ENCODE data around the gene NME9.

Gene NME9

DNA sequence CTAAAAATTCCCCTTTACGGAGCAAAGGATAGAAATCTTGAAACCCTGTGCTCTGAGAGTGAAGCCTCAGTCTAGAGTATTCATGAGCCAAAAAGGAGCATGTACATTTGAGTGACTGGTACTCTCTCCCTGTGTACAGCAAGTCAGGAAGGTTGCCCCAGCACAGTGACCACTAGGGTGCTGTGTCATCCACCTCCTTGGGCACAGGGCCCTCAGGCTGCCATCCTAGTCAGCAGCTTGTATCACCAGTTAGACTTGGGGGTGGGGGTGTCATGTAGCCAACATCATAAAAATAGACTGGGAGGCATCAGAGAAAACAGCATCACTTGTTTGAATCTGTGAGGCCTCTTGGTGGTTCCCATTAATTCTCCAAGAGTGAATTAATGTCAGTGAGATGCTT lies 12.0 kb downstream of the NME9 start:
- no peak for TF ChIP-seq USF1 (IDR thresholded peaks at IDR 0.05)
- no peak for TF ChIP-seq EGR1 (IDR thresholded peaks at IDR 0.05)
- TF ChIP-seq, protein P1, sequence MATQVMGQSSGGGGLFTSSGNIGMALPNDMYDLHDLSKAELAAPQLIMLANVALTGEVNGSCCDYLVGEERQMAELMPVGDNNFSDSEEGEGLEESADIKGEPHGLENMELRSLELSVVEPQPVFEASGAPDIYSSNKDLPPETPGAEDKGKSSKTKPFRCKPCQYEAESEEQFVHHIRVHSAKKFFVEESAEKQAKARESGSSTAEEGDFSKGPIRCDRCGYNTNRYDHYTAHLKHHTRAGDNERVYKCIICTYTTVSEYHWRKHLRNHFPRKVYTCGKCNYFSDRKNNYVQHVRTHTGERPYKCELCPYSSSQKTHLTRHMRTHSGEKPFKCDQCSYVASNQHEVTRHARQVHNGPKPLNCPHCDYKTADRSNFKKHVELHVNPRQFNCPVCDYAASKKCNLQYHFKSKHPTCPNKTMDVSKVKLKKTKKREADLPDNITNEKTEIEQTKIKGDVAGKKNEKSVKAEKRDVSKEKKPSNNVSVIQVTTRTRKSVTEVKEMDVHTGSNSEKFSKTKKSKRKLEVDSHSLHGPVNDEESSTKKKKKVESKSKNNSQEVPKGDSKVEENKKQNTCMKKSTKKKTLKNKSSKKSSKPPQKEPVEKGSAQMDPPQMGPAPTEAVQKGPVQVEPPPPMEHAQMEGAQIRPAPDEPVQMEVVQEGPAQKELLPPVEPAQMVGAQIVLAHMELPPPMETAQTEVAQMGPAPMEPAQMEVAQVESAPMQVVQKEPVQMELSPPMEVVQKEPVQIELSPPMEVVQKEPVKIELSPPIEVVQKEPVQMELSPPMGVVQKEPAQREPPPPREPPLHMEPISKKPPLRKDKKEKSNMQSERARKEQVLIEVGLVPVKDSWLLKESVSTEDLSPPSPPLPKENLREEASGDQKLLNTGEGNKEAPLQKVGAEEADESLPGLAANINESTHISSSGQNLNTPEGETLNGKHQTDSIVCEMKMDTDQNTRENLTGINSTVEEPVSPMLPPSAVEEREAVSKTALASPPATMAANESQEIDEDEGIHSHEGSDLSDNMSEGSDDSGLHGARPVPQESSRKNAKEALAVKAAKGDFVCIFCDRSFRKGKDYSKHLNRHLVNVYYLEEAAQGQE (IDR thresholded peaks at IDR 0.05; ENCODE audit: low read depth), result no peak
- TF ChIP-seq YY1 (IDR thresholded peaks at IDR 0.05; ENCODE audit: low read depth), result no peak
- TF ChIP-seq MAX (IDR thresholded peaks at IDR 0.05), result no peak
- no peak for TF ChIP-seq NFIC (IDR thresholded peaks at IDR 0.05)
- no peak for TF ChIP-seq EP300 (IDR thresholded peaks at IDR 0.05; ENCODE audit: borderline replicate concordance)
- TF ChIP-seq TAF1 (IDR thresholded peaks at IDR 0.05; ENCODE audit: low read depth), result no peak
- no peak for TF ChIP-seq RAD21 (IDR thresholded peaks at IDR 0.05; ENCODE audit: low read depth)
- TF ChIP-seq ZBTB7A (IDR thresholded peaks at IDR 0.05; ENCODE audit: low read depth), result no peak
- TF ChIP-seq CREB1 (IDR thresholded peaks at IDR 0.05; ENCODE audit: low read depth), result no peak
- TF ChIP-seq TEAD4 (IDR thresholded peaks at IDR 0.05), result no peak
- TF ChIP-seq CEBPB (IDR thresholded peaks at IDR 0.05), result no peak

GRCh38 chr3:138314751-138315150 lies 14.9 kb downstream of the NME9 start:
- TF ChIP-seq YY1 (IDR thresholded peaks at IDR 0.05; ENCODE audit: low read depth), result no peak
- TF ChIP-seq, protein P1 (IDR thresholded peaks at IDR 0.05; ENCODE audit: low read depth), result no peak
- TF ChIP-seq ZBTB7A (IDR thresholded peaks at IDR 0.05; ENCODE audit: low read depth), result no peak
- no peak for TF ChIP-seq TAF1 (IDR thresholded peaks at IDR 0.05; ENCODE audit: low read depth)
- no peak for TF ChIP-seq RAD21 (IDR thresholded peaks at IDR 0.05; ENCODE audit: low read depth)
- no peak for TF ChIP-seq USF1 (IDR thresholded peaks at IDR 0.05)
- no peak for TF ChIP-seq TEAD4 (IDR thresholded peaks at IDR 0.05)
- TF ChIP-seq EP300 (IDR thresholded peaks at IDR 0.05; ENCODE audit: borderline replicate concordance), result no peak
- no peak for TF ChIP-seq EGR1 (IDR thresholded peaks at IDR 0.05)
- no peak for TF ChIP-seq TCF12 (IDR thresholded peaks at IDR 0.05; ENCODE audit: low read depth)
- no peak for TF ChIP-seq CEBPB (IDR thresholded peaks at IDR 0.05)
- no peak for TF ChIP-seq MAX (IDR thresholded peaks at IDR 0.05)
- TF ChIP-seq NFIC (IDR thresholded peaks at IDR 0.05), result no peak
- no peak for TF ChIP-seq CREB1 (IDR thresholded peaks at IDR 0.05; ENCODE audit: low read depth)
- no peak for TF ChIP-seq FOXM1 (IDR thresholded peaks at IDR 0.05; ENCODE audit: borderline replicate concordance, low read depth)

- TF ChIP-seq RAD21 (IDR thresholded peaks at IDR 0.05; ENCODE audit: low read depth) (no peak), NFIC (IDR thresholded peaks at IDR 0.05) (no peak), CREB1 (IDR thresholded peaks at IDR 0.05; ENCODE audit: low read depth) (no peak), EGR1 (IDR thresholded peaks at IDR 0.05) (no peak), TCF12 (IDR thresholded peaks at IDR 0.05; ENCODE audit: low read depth) (no peak), EP300 (IDR thresholded peaks at IDR 0.05; ENCODE audit: borderline replicate concordance) (no peak), MAX (IDR thresholded peaks at IDR 0.05) (no peak), FOXM1 (IDR thresholded peaks at IDR 0.05; ENCODE audit: borderline replicate concordance, low read depth) (no peak), TAF1 (IDR thresholded peaks at IDR 0.05; ENCODE audit: low read depth) (no peak), TEAD4 (IDR thresholded peaks at IDR 0.05) (no peak), ZBTB7A (IDR thresholded peaks at IDR 0.05; ENCODE audit: low read depth) (no peak)
- TF ChIP-seq, protein P1 (IDR thresholded peaks at IDR 0.05; ENCODE audit: low read depth), result no peak
These were observed 19.2 kb downstream of the NME9 start for GRCh38 chr3:138310494-138310893.

DNA sequence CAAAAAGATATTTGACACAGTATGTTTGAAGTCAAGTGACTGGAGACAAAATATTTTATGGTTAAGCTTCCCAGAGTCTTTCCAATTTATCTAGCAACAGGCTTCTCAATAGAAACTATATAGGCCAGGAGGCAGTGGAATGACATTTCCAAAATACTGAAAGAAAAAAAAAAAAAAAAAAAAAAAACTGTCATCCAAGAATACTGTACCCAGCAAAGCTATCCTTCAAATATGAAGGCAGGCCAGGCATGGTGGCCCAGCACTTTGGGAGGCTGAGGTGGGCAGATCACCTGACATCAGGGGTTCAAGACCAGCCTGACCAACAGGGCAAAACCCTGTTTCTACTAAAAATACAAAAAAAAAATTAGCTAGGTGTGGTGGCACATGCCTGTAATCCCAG lies 20.9 kb downstream of the NME9 start:
- TF ChIP-seq MAX (IDR thresholded peaks at IDR 0.05) (no peak), NFIC (IDR thresholded peaks at IDR 0.05) (no peak), TCF12 (IDR thresholded peaks at IDR 0.05; ENCODE audit: low read depth) (no peak), RAD21 (IDR thresholded peaks at IDR 0.05; ENCODE audit: low read depth) (no peak), CREB1 (IDR thresholded peaks at IDR 0.05; ENCODE audit: low read depth) (no peak), EP300 (IDR thresholded peaks at IDR 0.05; ENCODE audit: borderline replicate concordance) (no peak), TEAD4 (IDR thresholded peaks at IDR 0.05) (no peak), YY1 (IDR thresholded peaks at IDR 0.05; ENCODE audit: low read depth) (no peak), USF1 (IDR thresholded peaks at IDR 0.05) (no peak), FOXM1 (IDR thresholded peaks at IDR 0.05; ENCODE audit: borderline replicate concordance, low read depth) (no peak), EGR1 (IDR thresholded peaks at IDR 0.05) (no peak), TAF1 (IDR thresholded peaks at IDR 0.05; ENCODE audit: low read depth) (no peak), ZBTB7A (IDR thresholded peaks at IDR 0.05; ENCODE audit: low read depth) (no peak), CEBPB (IDR thresholded peaks at IDR 0.05) (no peak)
- TF ChIP-seq, protein P1 (IDR thresholded peaks at IDR 0.05; ENCODE audit: low read depth), result no peak
